ENCODE data around the gene SSRP1.

GRCh38 chr11:57353036-57353435 lies 17.3 kb upstream of the SSRP1 start:
- TF ChIP-seq POLR2AphosphoS5 (IDR thresholded peaks at IDR 0.05): no peak
- TF ChIP-seq SMC3 (conservative IDR thresholded peaks at IDR 0.05; ENCODE audit: poor library complexity): no peak
- TF ChIP-seq TAF1 (IDR thresholded peaks at IDR 0.05; ENCODE audit: low read depth): no peak
- TF ChIP-seq CTCF (IDR thresholded peaks at IDR 0.05; ENCODE audit: poor library complexity, severe bottlenecking): no peak
- TF ChIP-seq REST (IDR thresholded peaks at IDR 0.05; ENCODE audit: borderline replicate concordance): no peak
- TF ChIP-seq EP300 (conservative IDR thresholded peaks at IDR 0.05; ENCODE audit: poor library complexity, severe bottlenecking): no peak

All from neural cell (in vitro differentiated cells).